Measurements from ENCODE around the gene RAB9B.
"Not testable (repeated sequence)": the region's sequence is repeated elsewhere in the genome, so short reads cannot be mapped to it uniquely, and the experiment has no call there.

GRCh38 chrX:103820802-103821201 lies 11.3 kb downstream of the RAB9B start:
- TF ChIP-seq ZNF425 (CRISPR knock-in tag; conservative IDR thresholded peaks at IDR 0.05); CTCF (IDR thresholded peaks at IDR 0.05); FOXJ3 (CRISPR knock-in tag; IDR thresholded peaks at IDR 0.05; ENCODE audit: borderline replicate concordance); ATF6 (CRISPR knock-in tag; IDR thresholded peaks at IDR 0.05); ZNF232 (CRISPR knock-in tag; IDR thresholded peaks at IDR 0.05): not testable (repeated sequence)

All from WTC11 (cell line).